Fibroblast of lung (primary cell): ENCODE results near the gene ZNF474.

Experiments
- EZH2 ChIP-seq: IDR thresholded peaks from 2 replicates; pipeline ENCODE4 v1.5.1; 2012; ENCODE audit warnings: low read length, control low read depth, mild to moderate bottlenecking; ENCODE audit errors: missing control alignments
- TF ChIP-seq, protein P1 (sequence below), 2 donors: IDR thresholded peaks in 1 of 2; conservative IDR thresholded peaks in 1 of 2; 1 replicate in 1 of 2; 2 replicates in 1 of 2; pipeline ENCODE4 v1.5.1; 2011 to 2012; ENCODE audit warnings: low read length in 2 of 2, control low read depth in 1 of 2, inconsistent platforms in 1 of 2, low read depth in 1 of 2, mild to moderate bottlenecking in 1 of 2

DNA sequence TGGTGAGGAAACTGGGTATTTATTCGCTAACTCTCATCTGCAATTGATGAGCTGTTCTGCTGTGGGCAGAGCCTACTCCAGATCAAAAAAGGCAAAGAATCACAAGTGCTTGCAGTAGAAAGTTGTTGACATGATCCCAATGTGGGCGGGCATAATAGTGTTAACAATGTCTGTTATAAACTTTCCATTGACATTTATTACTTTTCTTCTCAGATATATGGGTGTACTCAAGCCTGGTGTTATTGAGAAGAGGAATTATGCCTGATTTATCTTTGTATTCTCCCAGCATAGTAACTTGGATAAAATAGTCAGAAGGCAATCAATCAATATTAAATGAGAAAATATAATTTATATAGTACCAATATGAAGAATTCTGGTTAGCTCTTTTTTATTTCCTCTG, 47.8 kb downstream of the ZNF474 start:
- TF ChIP-seq, protein P1, sequence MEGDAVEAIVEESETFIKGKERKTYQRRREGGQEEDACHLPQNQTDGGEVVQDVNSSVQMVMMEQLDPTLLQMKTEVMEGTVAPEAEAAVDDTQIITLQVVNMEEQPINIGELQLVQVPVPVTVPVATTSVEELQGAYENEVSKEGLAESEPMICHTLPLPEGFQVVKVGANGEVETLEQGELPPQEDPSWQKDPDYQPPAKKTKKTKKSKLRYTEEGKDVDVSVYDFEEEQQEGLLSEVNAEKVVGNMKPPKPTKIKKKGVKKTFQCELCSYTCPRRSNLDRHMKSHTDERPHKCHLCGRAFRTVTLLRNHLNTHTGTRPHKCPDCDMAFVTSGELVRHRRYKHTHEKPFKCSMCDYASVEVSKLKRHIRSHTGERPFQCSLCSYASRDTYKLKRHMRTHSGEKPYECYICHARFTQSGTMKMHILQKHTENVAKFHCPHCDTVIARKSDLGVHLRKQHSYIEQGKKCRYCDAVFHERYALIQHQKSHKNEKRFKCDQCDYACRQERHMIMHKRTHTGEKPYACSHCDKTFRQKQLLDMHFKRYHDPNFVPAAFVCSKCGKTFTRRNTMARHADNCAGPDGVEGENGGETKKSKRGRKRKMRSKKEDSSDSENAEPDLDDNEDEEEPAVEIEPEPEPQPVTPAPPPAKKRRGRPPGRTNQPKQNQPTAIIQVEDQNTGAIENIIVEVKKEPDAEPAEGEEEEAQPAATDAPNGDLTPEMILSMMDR (conservative IDR thresholded peaks at IDR 0.05 in 1 of 2, IDR thresholded peaks at IDR 0.05 in 1 of 2; ENCODE audit: low read depth in 1 of 2, low read length in 2 of 2): no peak
- no peak for TF ChIP-seq EZH2
